ENCODE results near the gene BLOC1S6.

Gene BLOC1S6

GRCh38 chr15:45640616-45641015 is 53.4 kb downstream of the BLOC1S6 start:
- TF ChIP-seq FOXP2 (optimal IDR thresholded peaks at IDR 0.05; ENCODE audit: borderline replicate concordance, extremely low read depth, extremely low read length, insufficient read depth), result no peak
- TF ChIP-seq POLR2AphosphoS5 (IDR thresholded peaks at IDR 0.05; ENCODE audit: low read depth, low read length), result no peak
- no peak for TF ChIP-seq SIN3A (IDR thresholded peaks at IDR 0.05; ENCODE audit: borderline replicate concordance, insufficient read depth, low read length)
- TF ChIP-seq REST (IDR thresholded peaks at IDR 0.05; ENCODE audit: insufficient read depth in 1 of 2, low read depth in 2 of 2, low read length in 2 of 2), result no peak
- TF ChIP-seq TAF1 (IDR thresholded peaks at IDR 0.05; ENCODE audit: borderline replicate concordance, insufficient read depth, low read length), result no peak

- no peak for TF ChIP-seq REST (IDR thresholded peaks at IDR 0.05; ENCODE audit: insufficient read depth in 1 of 2, low read depth in 2 of 2, low read length in 2 of 2)
- no peak for TF ChIP-seq FOXP2 (optimal IDR thresholded peaks at IDR 0.05; ENCODE audit: borderline replicate concordance, extremely low read depth, extremely low read length, insufficient read depth)
- no peak for TF ChIP-seq TAF1 (IDR thresholded peaks at IDR 0.05; ENCODE audit: borderline replicate concordance, insufficient read depth, low read length)
- no peak for TF ChIP-seq POLR2AphosphoS5 (IDR thresholded peaks at IDR 0.05; ENCODE audit: low read depth, low read length)
- no peak for TF ChIP-seq SIN3A (IDR thresholded peaks at IDR 0.05; ENCODE audit: borderline replicate concordance, insufficient read depth, low read length)
Observed at GRCh38 chr15:45641374-45641781, 54.2 kb downstream of the BLOC1S6 start.

DNA sequence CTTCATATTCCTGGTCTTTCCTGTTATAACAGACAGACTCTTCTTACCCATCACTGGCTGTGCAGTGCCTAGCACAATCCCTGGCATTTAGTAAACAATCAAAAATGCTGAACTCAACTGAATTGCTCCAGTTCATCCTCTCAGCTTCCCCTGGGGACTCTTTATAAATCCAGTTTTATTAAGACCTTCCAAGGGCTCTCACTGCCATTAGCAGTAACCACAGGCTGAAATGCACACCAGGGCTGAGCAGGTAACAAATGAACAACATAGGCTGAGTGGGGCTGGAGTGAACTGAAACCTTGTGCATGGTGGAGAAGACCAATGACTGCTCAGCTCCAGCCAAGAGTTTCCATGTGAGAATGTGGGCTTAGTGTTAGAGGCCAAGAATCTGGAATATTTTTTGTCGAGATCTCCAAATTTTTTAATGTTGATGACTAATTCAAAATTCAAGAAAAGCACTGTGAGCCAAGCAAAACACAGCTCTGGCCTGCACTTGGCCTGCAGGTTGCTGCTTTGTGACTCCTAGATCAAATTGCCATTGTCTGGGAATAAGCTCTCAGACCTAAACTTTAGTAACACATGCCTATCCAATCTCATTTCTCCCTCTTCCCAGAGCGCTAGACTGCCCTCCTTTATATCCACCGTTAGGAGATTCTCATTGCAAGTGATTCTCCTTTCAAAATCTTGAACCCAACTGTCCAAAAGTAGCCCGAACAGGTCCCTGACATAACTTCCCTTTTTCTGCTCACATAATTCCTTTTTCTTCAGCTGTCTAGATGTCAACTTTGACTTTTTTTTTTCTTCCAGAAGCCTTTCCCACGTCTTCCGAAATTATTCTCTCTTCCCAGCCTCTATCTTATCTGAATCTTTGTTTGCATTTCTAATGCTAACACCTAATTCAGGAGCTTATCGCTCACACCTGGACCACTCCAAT is 55.1 kb downstream of the BLOC1S6 start:
- no peak for TF ChIP-seq REST (IDR thresholded peaks at IDR 0.05; ENCODE audit: insufficient read depth in 1 of 2, low read depth in 2 of 2, low read length in 2 of 2)
- no peak for TF ChIP-seq POLR2AphosphoS5 (IDR thresholded peaks at IDR 0.05; ENCODE audit: low read depth, low read length)
- no peak for TF ChIP-seq FOXP2 (optimal IDR thresholded peaks at IDR 0.05; ENCODE audit: borderline replicate concordance, extremely low read depth, extremely low read length, insufficient read depth)
- no peak for TF ChIP-seq SIN3A (IDR thresholded peaks at IDR 0.05; ENCODE audit: borderline replicate concordance, insufficient read depth, low read length)
- TF ChIP-seq TAF1 (IDR thresholded peaks at IDR 0.05; ENCODE audit: borderline replicate concordance, insufficient read depth, low read length), result no peak

DNA sequence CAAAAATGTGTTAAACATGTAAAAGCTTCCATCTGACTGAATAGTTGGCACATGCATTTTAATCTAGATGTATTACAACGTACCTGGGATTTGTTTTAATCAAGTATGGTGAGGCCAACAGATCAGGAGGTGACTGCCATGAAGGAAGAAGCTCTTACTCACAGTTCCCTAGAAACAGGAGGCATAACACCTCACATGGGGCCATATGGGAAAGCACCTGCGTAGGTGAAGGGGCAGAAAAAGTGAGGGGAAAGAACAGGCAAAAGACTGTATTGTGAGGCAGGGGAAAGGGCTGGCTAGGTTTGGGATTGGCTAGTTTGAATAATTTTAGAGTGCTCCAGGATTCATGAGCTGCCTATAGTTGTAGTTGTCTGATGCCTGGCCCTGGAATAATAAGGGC is 57.3 kb downstream of the BLOC1S6 start:
- no peak for TF ChIP-seq SIN3A (IDR thresholded peaks at IDR 0.05; ENCODE audit: borderline replicate concordance, insufficient read depth, low read length)
- TF ChIP-seq REST (IDR thresholded peaks at IDR 0.05; ENCODE audit: insufficient read depth in 1 of 2, low read depth in 2 of 2, low read length in 2 of 2), result no peak
- no peak for TF ChIP-seq POLR2AphosphoS5 (IDR thresholded peaks at IDR 0.05; ENCODE audit: low read depth, low read length)
- no peak for TF ChIP-seq TAF1 (IDR thresholded peaks at IDR 0.05; ENCODE audit: borderline replicate concordance, insufficient read depth, low read length)
- no peak for TF ChIP-seq FOXP2 (optimal IDR thresholded peaks at IDR 0.05; ENCODE audit: borderline replicate concordance, extremely low read depth, extremely low read length, insufficient read depth)

Measured in PFSK-1 (cell line).